OCI-M1 (cell line): ENCODE data around the gene DNAH8.

Experiments
- DNase-seq: peaks from one replicate; lab custom pipeline; 2025; lab: John Stamatoyannopoulos, UW

The DNAH8 gene, protein sequence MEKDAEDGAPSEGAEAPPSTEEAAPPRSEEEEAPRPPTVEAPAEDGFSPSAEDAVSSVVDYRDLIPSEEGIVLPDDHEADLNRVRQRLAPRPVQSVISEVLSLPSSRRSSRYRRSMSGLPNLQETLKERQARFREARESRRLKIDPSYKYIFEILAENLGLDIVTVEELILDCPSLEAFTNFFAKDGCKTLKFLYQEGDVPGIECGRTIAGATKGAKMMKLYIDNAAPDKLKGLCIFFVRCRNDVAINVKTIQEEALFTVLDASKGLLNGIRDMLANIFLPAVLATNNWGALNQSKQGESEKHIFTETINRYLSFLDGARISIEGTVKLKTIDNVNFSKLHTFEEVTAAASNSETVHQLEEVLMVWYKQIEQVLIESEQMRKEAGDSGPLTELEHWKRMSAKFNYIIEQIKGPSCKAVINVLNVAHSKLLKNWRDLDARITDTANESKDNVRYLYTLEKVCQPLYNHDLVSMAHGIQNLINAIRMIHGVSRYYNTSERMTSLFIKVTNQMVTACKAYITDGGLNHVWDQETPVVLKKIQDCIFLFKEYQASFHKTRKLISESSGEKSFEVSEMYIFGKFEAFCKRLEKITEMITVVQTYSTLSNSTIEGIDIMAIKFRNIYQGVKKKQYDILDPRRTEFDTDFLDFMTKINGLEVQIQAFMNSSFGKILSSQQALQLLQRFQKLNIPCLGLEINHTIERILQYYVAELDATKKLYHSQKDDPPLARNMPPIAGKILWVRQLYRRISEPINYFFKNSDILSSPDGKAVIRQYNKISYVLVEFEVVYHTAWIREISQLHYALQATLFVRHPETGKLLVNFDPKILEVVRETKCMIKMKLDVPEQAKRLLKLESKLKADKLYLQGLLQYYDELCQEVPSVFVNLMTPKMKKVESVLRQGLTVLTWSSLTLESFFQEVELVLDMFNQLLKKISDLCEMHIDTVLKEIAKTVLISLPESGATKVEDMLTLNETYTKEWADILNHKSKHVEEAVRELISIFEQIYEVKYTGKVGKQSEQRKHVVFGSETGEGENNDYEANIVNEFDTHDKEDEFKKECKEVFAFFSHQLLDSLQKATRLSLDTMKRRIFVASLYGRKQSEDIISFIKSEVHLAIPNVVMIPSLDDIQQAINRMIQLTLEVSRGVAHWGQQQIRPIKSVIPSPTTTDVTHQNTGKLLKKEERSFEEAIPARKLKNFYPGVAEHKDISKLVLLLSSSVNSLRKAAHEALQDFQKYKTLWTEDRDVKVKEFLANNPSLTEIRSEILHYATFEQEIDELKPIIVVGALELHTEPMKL (N-terminal part only)

DNA sequence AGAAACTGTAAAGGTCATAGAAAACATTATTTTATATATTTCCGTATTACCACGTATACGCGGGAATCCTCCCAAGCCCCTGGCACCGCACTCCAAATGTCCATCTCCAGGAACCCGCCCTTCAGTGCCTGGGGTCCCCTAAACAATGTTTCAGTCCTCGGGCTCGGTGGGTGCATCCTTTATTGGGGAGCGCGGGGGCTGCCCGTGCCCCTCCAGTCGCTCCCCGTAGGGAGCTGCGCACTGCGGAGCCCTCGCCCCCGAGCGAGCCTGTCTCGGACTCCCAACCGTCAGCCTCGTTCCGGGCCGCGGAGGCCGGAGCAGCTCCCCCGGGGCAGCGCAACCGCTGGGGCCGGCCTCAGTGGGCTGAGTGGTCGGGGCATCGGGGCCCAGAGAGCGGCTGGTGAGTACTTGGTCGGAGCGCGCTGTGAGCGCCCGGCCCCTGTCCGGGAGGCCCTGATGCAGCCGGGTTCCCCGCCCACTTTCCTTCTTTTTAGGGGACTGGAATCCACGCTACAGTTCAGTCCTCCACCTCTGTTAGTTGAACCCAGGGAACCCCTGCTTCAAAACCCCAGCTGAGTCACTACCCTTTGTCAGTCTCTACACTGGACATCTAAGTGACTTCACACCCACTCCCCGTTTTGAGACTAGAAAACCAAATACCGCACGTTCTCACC, at the start of gene DNAH8:
Gene DNAH8, plus strand, starts transcription at position 296 of the 674 bp plus-strand sequence. CDS start 7,499 bp downstream, outside the sequence.
- DNase-seq, result no peak

DNA sequence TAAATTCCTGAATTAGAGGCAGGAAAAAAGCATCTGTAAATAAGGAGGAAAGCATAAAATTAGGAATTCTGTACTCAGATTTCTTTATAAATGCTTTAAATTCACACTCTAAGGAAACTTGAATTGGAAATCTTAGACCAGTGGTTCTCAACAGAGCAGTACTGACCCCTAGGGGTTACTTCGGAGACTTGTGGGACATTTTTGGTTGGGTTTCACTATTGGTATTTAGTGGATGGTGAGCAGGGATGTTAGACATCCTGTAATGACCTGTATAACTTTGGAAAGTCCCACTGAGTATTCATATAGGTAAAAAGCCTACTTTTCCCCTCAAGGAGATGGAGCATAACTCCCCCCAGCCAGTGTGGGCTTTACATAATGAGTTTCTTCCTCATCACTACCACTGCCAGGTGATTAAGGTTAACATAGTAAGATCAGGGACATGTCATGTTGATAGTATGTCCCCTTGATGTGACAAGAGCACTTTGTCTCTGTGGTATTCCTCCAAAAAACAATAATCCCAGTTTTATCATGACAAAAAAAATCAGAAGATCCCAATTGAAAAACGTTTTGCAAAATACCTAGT, 43.1 kb upstream of the DNAH8 start:
- peak; percentile 77 for DNase-seq

DNA sequence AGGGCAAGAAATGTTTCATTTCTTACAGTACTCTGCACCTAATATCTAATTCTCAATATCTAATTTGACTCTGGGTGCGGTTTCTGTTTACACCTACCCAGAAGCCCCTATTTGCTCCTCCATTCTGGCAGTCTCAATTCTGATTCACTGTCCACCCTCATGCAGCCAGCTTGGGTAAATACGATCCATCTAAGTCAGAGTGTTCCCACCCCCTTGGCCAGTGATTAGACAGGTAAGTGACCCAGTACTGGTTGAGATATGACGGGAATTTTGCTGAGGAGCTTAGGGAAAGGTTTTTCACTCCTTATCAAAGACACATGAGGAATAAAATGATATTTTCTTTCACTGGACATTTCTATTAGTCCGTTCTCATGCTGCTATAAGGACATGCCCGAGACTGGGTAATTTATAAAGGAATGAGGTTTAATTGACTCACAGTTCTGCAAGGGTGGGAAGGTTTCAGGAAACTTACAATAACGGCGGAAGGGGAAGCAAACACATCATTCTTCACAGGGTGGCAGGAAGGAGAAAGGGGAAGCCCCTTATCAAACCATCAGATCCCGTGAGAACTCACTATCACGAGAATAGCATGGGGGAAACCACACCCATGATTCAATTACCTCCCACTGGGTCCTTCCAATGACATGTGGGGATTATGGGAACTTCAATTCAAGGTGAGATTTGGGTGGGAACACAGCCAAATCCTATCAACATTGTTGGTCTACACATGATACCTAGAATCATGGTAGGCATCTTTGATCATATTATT, 41.5 kb upstream of the DNAH8 start:
- DNase-seq, result peak; percentile 83

DNA sequence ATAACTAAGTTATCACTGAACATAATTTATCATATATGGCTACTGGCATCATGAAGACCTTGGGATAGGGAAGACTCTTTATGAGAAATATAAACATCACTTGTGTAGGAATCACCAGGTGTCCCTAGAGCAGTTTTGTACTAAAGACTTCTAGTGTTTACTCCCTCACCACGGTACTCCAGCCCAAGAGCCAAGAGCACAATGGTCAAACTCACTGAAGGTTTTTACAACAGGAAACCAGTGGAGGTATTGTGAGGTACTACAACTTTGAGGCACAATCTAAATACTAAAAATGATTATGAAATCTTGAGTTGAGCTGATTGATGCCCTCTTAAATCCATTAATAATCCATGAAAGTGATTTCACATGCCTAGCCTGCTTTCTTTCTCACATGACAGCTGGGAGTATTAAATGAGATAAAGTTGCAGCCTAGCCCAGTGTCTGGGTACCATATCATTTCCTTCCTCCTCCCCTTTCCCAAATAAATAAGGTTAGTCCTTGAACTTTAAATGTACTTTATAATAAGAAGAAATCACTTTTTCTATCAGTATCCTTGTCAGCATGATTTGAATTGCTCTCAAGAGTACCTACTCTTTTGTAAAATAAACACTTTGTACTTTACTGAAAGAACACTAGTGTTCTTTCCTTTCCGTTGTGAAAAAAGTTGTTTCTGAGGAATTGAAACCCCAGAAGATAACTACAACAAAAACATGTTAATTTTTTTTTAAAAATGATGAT, 38.7 kb upstream of the DNAH8 start:
- no peak for DNase-seq

- no peak for DNase-seq
Measured at GRCh38 chr6:38676974-38677544, 38.1 kb upstream of the DNAH8 start.

GRCh38 chr6:38678178-38678760, 36.8 kb upstream of the DNAH8 start:
- DNase-seq, result no peak

- no peak for DNase-seq
Measured at GRCh38 chr6:38679668-38680067, 35.4 kb upstream of the DNAH8 start.

GRCh38 chr6:38681850-38682249, 33.3 kb upstream of the DNAH8 start:
- no peak for DNase-seq

- no peak for DNase-seq
Measured at GRCh38 chr6:38684237-38684636, 30.9 kb upstream of the DNAH8 start.

- no peak for DNase-seq
Measured at GRCh38 chr6:38684904-38685303, 30.2 kb upstream of the DNAH8 start.

GRCh38 chr6:38686270-38687042, 28.7 kb upstream of the DNAH8 start:
- no peak for DNase-seq

- DNase-seq, result no peak
Measured at GRCh38 chr6:38687043-38687353, 28.1 kb upstream of the DNAH8 start.

DNA sequence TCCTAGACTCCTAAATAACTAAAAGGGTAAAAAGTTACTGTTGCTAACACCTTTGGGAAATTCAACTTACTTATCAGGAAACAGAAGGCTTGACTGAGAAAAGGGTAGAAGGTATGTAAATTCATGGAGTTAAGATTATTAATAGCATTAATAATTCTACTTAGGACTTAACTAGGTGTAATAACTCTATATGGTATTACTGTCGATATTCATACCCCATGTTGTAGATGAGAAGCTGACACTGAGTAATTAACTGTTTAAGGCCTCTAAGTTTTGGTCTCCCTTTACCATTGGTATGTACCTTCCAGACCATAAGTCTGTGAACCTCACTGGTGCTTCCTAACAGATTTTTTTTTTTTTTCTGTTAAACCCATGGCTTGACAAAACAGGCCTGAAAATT, 27.6 kb upstream of the DNAH8 start:
- DNase-seq, result no peak

GRCh38 chr6:38688579-38689087, 26.5 kb upstream of the DNAH8 start:
- DNase-seq, result no peak

DNA sequence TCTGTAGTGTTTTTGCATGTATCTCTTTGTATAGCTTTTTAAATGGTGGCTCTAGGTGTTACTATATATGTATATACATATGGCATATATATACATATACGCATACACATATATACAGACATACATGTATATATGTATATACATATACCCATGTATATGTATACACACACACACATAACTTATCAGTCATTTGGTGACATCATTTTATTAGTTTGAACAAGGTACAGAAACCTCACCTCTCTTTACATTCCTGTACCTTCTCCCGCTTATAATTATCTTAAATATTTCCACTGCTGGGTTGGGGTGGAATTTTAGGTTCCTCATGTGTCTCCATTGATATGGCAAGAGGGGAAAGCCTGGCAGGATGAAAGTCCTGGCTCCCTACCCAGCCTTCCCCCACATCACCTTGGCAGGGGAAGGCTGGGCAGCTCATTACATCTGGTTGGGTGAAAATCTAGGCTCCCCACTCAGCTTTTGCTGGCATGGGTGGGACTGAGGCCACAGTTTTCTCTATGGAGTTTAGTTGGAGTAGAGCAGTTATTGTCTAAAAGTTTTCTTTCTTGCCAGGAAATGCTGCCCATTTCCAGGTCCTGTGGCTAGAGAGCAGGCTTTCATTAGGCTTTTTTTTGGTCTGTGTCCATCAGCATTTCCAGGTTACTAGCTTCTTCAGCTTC, 19.7 kb upstream of the DNAH8 start:
- no peak for DNase-seq

DNA sequence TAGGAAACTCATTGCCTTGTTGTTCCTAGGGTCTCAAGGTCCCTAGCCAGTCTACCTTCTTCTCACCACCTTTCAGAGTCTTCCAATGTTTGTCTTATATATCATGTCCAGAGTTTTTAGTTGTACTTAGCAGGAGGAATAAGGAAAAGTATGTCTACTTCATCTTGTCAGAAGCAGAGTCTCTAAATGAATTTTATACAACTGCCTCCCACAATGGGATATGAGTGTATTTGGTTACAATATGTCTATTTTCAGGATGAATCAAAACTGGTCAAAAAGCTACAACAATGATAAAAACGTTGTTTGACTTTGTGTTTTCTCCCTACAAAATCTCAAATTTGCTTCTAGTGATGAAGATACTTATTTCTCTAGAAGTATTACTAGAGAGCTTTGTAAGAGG, 19.2 kb upstream of the DNAH8 start:
- DNase-seq, result no peak

GRCh38 chr6:38696345-38696744, 18.8 kb upstream of the DNAH8 start:
- no peak for DNase-seq

GRCh38 chr6:38697846-38698245, 17.3 kb upstream of the DNAH8 start:
- no peak for DNase-seq
